Mucosa of descending colon (tissue), 3 donors: ENCODE results near the gene PLD1. TPM values are rescaled to one million over a fixed set of nuclear protein-coding genes. Genes with fewer than 3 reads are reported as not detected.
"Not testable (repeated sequence)": the region's sequence is repeated elsewhere in the genome, so short reads cannot be mapped to it uniquely, and the experiment has no call there.

ENCODE experiments used
- ATAC-seq: fragments of 200-7000 bp; cut with Tn5 transposase; one replicate; pipeline ENCODE4 v1.9.1; 2020; ENCODE audit warnings: mild to moderate bottlenecking, moderate library complexity
- DNase-seq, 3 donors: peaks; one replicate each; pipeline ENCODE4 v3.0.0-alpha.2; 2020
- H3K36me3 ChIP-seq: fragments of 200-600 bp; one replicate; pipeline ENCODE4 v1.8.0; 2021; ENCODE audit warnings: low read depth, mild to moderate bottlenecking
- H3K4me1 ChIP-seq: fragments of 200-600 bp; one replicate; pipeline ENCODE4 v1.8.0; 2021; ENCODE audit warnings: low read depth, mild to moderate bottlenecking
- H3K4me3 ChIP-seq: fragments of 200-600 bp; one replicate; pipeline ENCODE4 v1.8.0; 2021; ENCODE audit warnings: mild to moderate bottlenecking
- H3K9me3 ChIP-seq: fragments of 200-600 bp; one replicate; pipeline ENCODE4 v1.8.0; 2021; ENCODE audit warnings: mild to moderate bottlenecking
- CTCF ChIP-seq: fragments of 200-600 bp; IDR thresholded peaks from one replicate; pipeline ENCODE4 v1.8.0; 2022; ENCODE audit warnings: antibody characterized with exemption, mild to moderate bottlenecking
- intact Hi-C, 2 donors: fragments of 100-400 bp; cut with DNase I in 1 of 2; cut with micrococcal nuclease in 1 of 2; formaldehyde crosslinking; loops; one replicate each; pipeline versions ENCODE4 v1.11.0 to v1.11.1; 2022; cut with DNase I, micrococcal nuclease
- total RNA-seq, 3 donors: library from RNA; stranded (reverse); fragmentation: NEBNext Ultra II Directional in 2 of 3; extraction: Animal tissue kit (Norgen Biotek cat#: 25700) in 2 of 3; gene quantifications; one replicate each; pipeline versions ENCODE4 v1.2.1 to v1.2.4, GENCODE V29; 2021 to 2023
- donor health status: DM: no; HTN: no; CAD: no; lungs with moderate emphysema.
- donor health status: DM: no; HTN: no; CAD: no.
- donor health status: DM: no; HTN: yes; CAD: no.

PLD1 gene
- total RNA-seq, 3 donors from 2014 or later = 46.6 to 105 (median 65.1) TPM

GRCh38 chr3:171817074-171817800 lies 7.0 kb upstream of the PLD1 start:
- Histone ChIP-seq H3K9me3 (no peaks in the 10 kb centered on the region), H3K4me3 (no peak overlapping the region), H3K4me1 (no peaks in the 10 kb centered on the region), H3K36me3 (no peaks in the 10 kb centered on the region)
- no peak for DNase-seq
- no peak for ATAC-seq
- intact Hi-C loops = no loop called here
- no peak for TF ChIP-seq CTCF

DNA sequence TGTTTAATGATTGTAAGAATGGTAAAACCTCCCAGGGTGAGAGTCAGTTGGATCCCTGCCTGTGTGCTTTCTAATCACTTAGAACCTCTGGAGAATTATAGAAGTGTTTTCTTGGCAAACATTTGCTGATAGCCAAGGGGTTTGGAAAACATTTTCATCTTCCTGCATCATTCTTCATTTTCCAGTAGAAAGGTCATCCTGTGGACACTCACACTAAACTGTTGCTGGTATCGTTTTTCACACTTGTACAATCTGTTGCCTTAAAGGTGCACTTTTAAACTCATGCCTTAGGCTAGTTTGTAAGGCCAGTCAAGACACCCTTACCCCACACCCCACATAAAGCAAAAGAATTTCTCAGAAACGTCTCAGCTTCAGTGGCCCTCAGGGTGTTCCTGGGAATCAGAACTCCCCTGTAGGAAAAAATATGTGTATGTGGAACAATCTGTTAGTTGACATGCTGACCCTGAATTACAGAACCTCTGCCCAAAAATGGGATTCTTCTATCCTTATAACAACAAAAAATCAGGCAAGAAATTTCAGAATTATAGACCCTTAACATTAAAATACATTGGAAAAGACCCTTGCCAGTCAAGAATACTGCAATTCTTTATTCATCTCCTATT lies 5.8 kb upstream of the PLD1 start:
- Histone ChIP-seq H3K4me1 (no peaks in the 10 kb centered on the region), H3K4me3 (no peak overlapping the region), H3K9me3 (no peaks in the 10 kb centered on the region), H3K36me3 (no peaks in the 10 kb centered on the region)
- intact Hi-C loops = no loop called here
- ATAC-seq = no peak
- no peak for DNase-seq
- TF ChIP-seq CTCF = no peak

DNA sequence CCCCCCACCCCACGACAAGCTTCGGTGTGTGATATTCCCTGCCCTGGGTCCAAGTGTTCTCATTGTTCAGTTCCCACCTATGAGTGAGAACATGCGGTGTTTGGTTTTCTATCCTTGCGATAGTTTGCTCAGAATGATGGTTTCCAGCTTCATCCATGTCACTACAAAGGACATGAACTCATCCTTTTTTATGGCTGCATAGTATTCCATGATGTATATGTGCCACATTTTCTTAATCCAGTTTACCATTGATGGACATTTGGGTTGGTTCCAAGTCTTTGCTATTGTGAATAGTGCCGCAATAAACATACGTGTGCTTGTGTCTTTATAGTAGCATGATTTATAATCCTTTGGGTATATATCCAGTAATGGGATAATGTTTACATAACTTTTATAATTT lies 4.4 kb upstream of the PLD1 start:
- intact Hi-C loops, H3K9me3 ChIP-seq, H3K4me1 ChIP-seq, DNase-seq, ATAC-seq, H3K36me3 ChIP-seq, H3K4me3 ChIP-seq: not testable (repeated sequence)

DNA sequence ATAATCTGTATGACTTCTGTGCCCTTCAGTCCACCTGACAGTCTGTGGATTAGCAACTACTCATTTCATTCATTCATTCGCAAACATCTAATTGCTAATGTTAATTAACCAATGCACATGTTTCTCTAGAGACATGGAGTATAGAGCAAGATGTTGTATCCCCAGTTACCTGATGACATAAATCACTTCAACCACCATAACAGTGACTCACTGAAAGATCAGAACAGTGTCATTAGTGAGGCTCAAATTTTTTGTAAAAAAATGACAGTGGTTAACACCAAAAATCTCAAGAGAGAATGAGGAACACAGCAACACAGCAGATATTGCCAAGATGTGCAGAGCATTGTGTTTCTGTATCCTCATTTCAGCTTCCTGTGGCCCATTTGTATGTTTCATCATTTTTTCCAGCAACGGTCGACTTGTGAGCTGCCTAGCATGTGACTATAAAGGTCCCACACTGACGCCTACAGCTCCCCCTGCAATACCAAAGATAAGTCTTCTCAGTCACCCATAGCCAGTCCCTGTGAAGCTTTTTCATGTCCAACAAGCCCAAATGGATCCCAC lies 3.7 kb upstream of the PLD1 start:
- Histone ChIP-seq H3K4me1 (no peaks in the 10 kb centered on the region), H3K4me3 (no peak overlapping the region), H3K36me3 (no peaks in the 10 kb centered on the region), H3K9me3 (no peaks in the 10 kb centered on the region)
- ATAC-seq = no peak
- DNase-seq = no peak
- intact Hi-C loops = no loop called here
- no peak for TF ChIP-seq CTCF

DNA sequence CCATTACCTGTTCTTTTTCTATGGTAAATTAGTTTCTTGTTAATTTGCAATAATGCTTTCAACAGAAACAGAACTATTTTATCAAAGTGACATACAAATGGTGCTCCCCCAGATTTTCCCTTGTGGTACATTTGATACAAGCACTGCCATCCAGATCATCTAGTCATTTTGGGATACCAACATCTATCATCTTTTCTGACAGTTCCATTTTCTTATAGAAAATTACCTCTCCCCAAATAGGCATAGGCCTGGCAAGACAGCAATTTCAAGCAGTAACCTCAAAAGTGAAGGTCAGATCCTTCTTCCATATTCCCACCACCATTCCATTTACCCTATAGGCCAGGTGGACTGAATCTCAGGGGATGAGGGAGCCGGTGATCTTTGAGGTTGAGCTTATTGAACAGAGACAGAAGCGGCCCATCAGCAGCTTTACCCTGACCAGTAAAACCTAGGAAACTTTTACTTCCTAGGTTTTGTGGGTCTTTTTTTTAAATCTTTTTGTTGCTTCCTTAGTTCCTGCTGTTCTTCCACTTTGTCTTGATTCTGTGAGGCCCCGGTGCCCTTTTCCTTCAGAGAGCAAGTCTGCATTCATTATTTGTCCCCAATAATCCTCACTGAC lies 3.1 kb upstream of the PLD1 start:
- H3K36me3 ChIP-seq = no peaks in the 10 kb centered on the region
- no peak for DNase-seq
- no peaks in the 10 kb centered on the region for H3K9me3 ChIP-seq
- no peak for TF ChIP-seq CTCF
- H3K4me3 ChIP-seq = no peak overlapping the region
- intact Hi-C loops = no loop called here
- ATAC-seq = no peak
- no peaks in the 10 kb centered on the region for H3K4me1 ChIP-seq

DNA sequence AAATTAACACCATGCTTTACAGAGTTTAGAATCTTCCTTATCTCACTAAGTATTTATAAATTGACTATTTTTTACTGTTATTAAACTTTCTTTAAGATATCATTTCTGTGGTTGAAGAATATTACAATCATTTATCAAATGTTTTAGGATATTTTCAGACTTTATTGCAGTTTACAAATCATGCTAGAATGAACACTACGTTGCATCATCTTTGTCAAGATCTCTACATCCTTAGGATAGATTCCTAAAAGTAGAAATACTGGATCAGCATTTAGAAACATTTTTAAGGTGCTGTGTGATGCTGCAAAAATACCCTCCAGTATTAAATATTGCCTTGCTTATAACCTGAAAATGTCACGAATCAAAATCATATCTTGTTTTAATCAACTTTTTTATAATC lies 2.5 kb upstream of the PLD1 start:
- intact Hi-C loops = no loop called here
- ATAC-seq (no peak), DNase-seq (no peak)
- Histone ChIP-seq H3K9me3 (no peaks in the 10 kb centered on the region), H3K36me3 (no peaks in the 10 kb centered on the region), H3K4me3 (no peak overlapping the region), H3K4me1 (no peaks in the 10 kb centered on the region)
- no peak for TF ChIP-seq CTCF
